LNCaP clone FGC (cell line): ENCODE data around the gene DOCK2.

Source experiments
- DNase-seq: peaks from one replicate; pipeline ENCODE4 v3.0.0-alpha.2; 2011; ENCODE audit warnings: low read depth
- H3K4me3 ChIP-seq: 2 replicates; pipeline ENCODE4 v1.5.1; 2011; ENCODE audit warnings: mild to moderate bottlenecking, low read depth, low read length, control low read depth
- CTCF ChIP-seq: IDR thresholded peaks from 2 replicates; pipeline ENCODE4 v1.5.1; 2012; ENCODE audit warnings: mild to moderate bottlenecking; ENCODE audit not compliant: control insufficient read depth, insufficient read depth; ENCODE audit errors: extremely low read depth

DOCK2 gene

DNA sequence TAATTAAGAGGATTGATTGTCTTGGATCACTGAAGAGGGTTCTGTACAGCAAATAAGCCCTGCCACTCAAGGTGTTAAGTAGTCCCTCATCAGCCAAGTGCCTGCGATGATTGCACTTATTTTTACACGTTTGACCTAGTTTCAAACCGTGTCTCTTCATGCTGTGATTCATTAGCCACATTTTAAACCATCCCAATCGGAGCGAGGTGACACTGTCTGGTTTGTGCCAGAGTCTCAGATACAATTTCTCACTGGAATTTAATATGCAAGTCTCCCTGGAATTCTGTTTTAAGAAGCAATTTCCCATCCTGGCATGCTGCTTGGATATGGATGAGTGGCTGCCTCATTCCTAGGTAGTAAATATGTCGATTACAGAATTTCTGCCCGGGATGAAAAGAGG, 341.6 kb downstream of the DOCK2 start:
- no peak for TF ChIP-seq CTCF
- H3K4me3 ChIP-seq: no peak overlapping the region
- DNase-seq: no peak

- no peak for DNase-seq
- no peak for TF ChIP-seq CTCF
- H3K4me3 ChIP-seq: no peak overlapping the region
These were observed 342.8 kb downstream of the DOCK2 start for GRCh38 chr5:169979871-169980270.

- TF ChIP-seq CTCF: peak; percentile 78
These were observed 343.5 kb downstream of the DOCK2 start, which contains the start of gene INSYN2B for GRCh38 chr5:169980418-169981053. Gene INSYN2B (minus strand): TSS chr5:169980495. CDS start chr5:169883898, 96,597 bp downstream.

DNA sequence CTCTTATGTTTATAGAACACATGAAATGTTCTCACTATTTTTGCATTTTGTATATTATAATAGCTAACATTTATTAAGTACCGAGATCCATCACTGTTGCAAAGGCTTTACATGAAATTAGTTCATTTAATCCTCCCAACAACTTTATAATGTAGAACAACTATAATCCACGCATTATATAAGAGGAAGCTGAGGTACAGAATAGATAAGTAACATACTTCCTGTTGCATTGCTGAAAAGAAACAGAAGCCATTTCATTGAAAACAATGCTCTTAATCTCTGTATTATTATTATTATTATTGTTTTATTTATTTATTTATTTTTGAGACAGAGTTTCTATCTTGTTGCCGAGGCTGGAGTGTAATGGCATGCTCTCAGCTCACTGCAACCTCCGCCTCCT, 351.1 kb downstream of the DOCK2 start:
- no peak for TF ChIP-seq CTCF
- DNase-seq: no peak
- H3K4me3 ChIP-seq: no peak overlapping the region

More at GRCh38 chr5:169980418-169981053, 343.5 kb downstream of the DOCK2 start, which contains the start of gene INSYN2B:
- no peak within 1 kb of the TSS for H3K4me3 ChIP-seq
- peak; percentile 48 for DNase-seq

GRCh38 chr5:169988947-169989346, 351.9 kb downstream of the DOCK2 start:
- no peak for DNase-seq
- TF ChIP-seq CTCF: no peak
- H3K4me3 ChIP-seq: no peak overlapping the region

DNA sequence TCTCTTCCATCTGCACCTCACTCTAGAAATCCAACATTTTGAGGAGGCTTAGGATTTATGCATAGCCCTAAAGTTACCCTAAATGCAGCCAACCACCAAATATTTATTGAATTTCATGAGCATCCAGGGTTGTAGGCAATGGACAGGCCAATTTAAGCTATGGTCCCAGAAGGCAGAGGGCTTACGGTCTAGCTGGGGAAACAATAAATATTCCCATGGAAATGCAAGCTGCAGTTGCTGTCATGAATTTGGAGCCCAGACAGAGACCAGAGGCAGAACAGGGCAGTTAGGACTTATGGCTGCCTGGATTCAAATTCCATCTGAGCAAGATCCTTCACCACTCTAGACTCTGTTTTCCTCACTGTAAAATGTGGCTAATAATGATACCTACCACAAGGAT, 352.3 kb downstream of the DOCK2 start:
- no peak for DNase-seq

More for the DNA sequence above, 352.3 kb downstream of the DOCK2 start:
- H3K4me3 ChIP-seq: no peak overlapping the region
- no peak for TF ChIP-seq CTCF
